H1 (cell line): ENCODE results near the gene RPL18A. TPM values are rescaled to one million over a fixed set of nuclear protein-coding genes. Genes with fewer than 3 reads are reported as not detected.

ENCODE experiments used
- CTCF ChIA-PET: fragments of 300-600 bp; sonication (Branson Sonifier 250); formaldehyde crosslinking; loops from one replicate; lab custom pipeline; 2021; ENCODE audit not compliant: partially characterized antibody; lab: Charles Lee
- POLR2A ChIA-PET: fragments of 300-600 bp; sonication (Branson Sonifier 250); formaldehyde crosslinking; loops from one replicate; lab custom pipeline; 2021; ENCODE audit warnings: inconsistent platforms; ENCODE audit not compliant: partially characterized antibody; lab: Charles Lee
- DNase-seq, 2 experiments: peaks; one replicate each; pipeline versions ENCODE4 v3.0.0 to v3.0.0-alpha.2; 2010 to 2022; ENCODE audit warnings: low spot score in 2 of 2, low read depth in 1 of 2, mixed read lengths in 1 of 2
- FAIRE-seq: peaks from 2 replicates; lab custom pipeline; 2011; peaks lifted over from hg19 to GRCh38; lab: Jason Lieb, UNC
- H2AFZ ChIP-seq: 2 replicates; pipeline ENCODE4 v1.8.1; 2012; ENCODE audit warnings: low read length, inconsistent platforms
- H2AK5ac ChIP-seq: 2 replicates; pipeline ENCODE4 v1.6.1; 2013; ENCODE audit warnings: low read depth, low read length
- H2BK120ac ChIP-seq: replicated peaks from 2 replicates; pipeline ENCODE3; 2013; ENCODE audit warnings: low read depth, low read length, inconsistent platforms
- H2BK12ac ChIP-seq: 2 replicates; pipeline ENCODE4 v1.6.1; 2013; ENCODE audit warnings: low read depth, low read length
- H2BK15ac ChIP-seq: 2 replicates; pipeline ENCODE4 v1.6.1; 2013; ENCODE audit warnings: low read length
- H2BK20ac ChIP-seq: 2 replicates; pipeline ENCODE4 v1.6.1; 2013; ENCODE audit warnings: low read length
- H2BK5ac ChIP-seq: 2 replicates; pipeline ENCODE4 v1.6.1; 2013; ENCODE audit warnings: low read depth, low read length
- H3K14ac ChIP-seq: 2 replicates; pipeline ENCODE4 v1.6.1; 2013; ENCODE audit warnings: inconsistent platforms; ENCODE audit not compliant: insufficient read length
- H3K18ac ChIP-seq: 2 replicates; pipeline ENCODE4 v1.6.1; 2013; ENCODE audit warnings: low read length; ENCODE audit errors: extremely low read depth
- H3K23ac ChIP-seq: 2 replicates; pipeline ENCODE4 v1.6.1; 2013; ENCODE audit warnings: inconsistent platforms; ENCODE audit not compliant: insufficient read length
- H3K23me2 ChIP-seq: 2 replicates; pipeline ENCODE4 v1.6.1; 2013; ENCODE audit warnings: low read depth, low read length
- H3K27ac ChIP-seq: 2 replicates; pipeline ENCODE4 v1.6.1; 2011; ENCODE audit warnings: low read depth, low read length, inconsistent platforms
- H3K27me3 ChIP-seq, 4 experiments: replicated peaks in 1 of 4; 1 replicate in 1 of 4; 2 replicates in 3 of 4; pipeline versions ENCODE4 v1.6.1 to v1.8.1; 2011 to 2013; ENCODE audit warnings: low read length in 3 of 4, mild to moderate bottlenecking in 3 of 4, inconsistent platforms in 2 of 4, mixed read lengths in 2 of 4, moderate library complexity in 1 of 4; ENCODE audit not compliant: control insufficient read depth in 3 of 4, insufficient read depth in 3 of 4; ENCODE audit errors: extremely low read depth in 1 of 4
- H3K36me3 ChIP-seq, 4 experiments: 2 replicates each; pipeline versions ENCODE4 v1.6.1 to v1.8.1; 2011 to 2013; ENCODE audit warnings: mild to moderate bottlenecking in 4 of 4, low read length in 3 of 4, moderate library complexity in 2 of 4, control low read depth in 1 of 4, inconsistent platforms in 1 of 4; ENCODE audit not compliant: insufficient read depth in 4 of 4, control insufficient read depth in 2 of 4
- H3K4ac ChIP-seq: replicated peaks from 2 replicates; pipeline ENCODE3; 2013; ENCODE audit warnings: low read length, low read depth, mixed read lengths, inconsistent platforms; ENCODE audit not compliant: insufficient read length
- H3K4me1 ChIP-seq, 4 experiments: replicated peaks in 1 of 4; 1 replicate in 1 of 4; 2 replicates in 3 of 4; pipeline versions ENCODE4 v1.6.1 to v1.8.1; 2011 to 2013; ENCODE audit warnings: low read length in 3 of 4, inconsistent platforms in 2 of 4, mixed read lengths in 1 of 4; ENCODE audit not compliant: insufficient read depth in 4 of 4, control insufficient read depth in 3 of 4
- H3K4me2 ChIP-seq, 2 experiments: 2 replicates each; pipeline versions ENCODE4 v1.6.1 to v1.8.1; 2011 to 2013; ENCODE audit warnings: low read depth in 2 of 2, low read length in 2 of 2, control low read depth in 1 of 2, inconsistent platforms in 1 of 2, mild to moderate bottlenecking in 1 of 2; ENCODE audit not compliant: insufficient read depth in 1 of 2
- H3K4me3 ChIP-seq, 4 experiments: fragments of 200-600, 300-600 bp in 1 of 4; sonication (generic), shearing (Covaris generic), sonication (Bioruptor Twin) in 1 of 4; 2 replicates each; pipeline versions ENCODE4 v1.5.1 to v1.8.1; 2011 to 2016; ENCODE audit warnings: low read length in 4 of 4, low read depth in 3 of 4, control low read depth in 2 of 4, inconsistent platforms in 2 of 4, mild to moderate bottlenecking in 2 of 4, mixed read lengths in 1 of 4, moderate library complexity in 1 of 4; ENCODE audit not compliant: insufficient read depth in 2 of 4; ENCODE audit errors: extremely low read depth in 1 of 4
- H3K56ac ChIP-seq: replicated peaks from 2 replicates; pipeline ENCODE3; 2013; ENCODE audit warnings: low read depth, mild to moderate bottlenecking, mixed read lengths, low read length, inconsistent platforms; ENCODE audit not compliant: insufficient read length
- H3K79me1 ChIP-seq: 2 replicates; pipeline ENCODE4 v1.6.1; 2013; ENCODE audit warnings: low read depth, low read length, control low read depth
- H3K79me2 ChIP-seq, 2 experiments: 2 replicates each; pipeline versions ENCODE4 v1.6.1 to v1.8.1; 2012 to 2013; ENCODE audit warnings: low read length in 2 of 2, mild to moderate bottlenecking in 2 of 2, inconsistent platforms in 1 of 2; ENCODE audit not compliant: insufficient read depth in 2 of 2, control insufficient read depth in 1 of 2
- H3K9ac ChIP-seq, 4 experiments: replicated peaks in 1 of 4; 1 replicate in 1 of 4; 2 replicates in 3 of 4; pipeline versions ENCODE4 v1.6.1 to v1.8.1; 2011 to 2013; ENCODE audit warnings: low read depth in 3 of 4, low read length in 3 of 4, control low read depth in 2 of 4, mild to moderate bottlenecking in 2 of 4, moderate library complexity in 2 of 4, inconsistent platforms in 1 of 4; ENCODE audit errors: extremely low read depth in 1 of 4
- H3K9me3 ChIP-seq, 2 experiments: 2 replicates each; pipeline versions ENCODE4 v1.6.1 to v1.8.1; 2012 to 2013; ENCODE audit warnings: mild to moderate bottlenecking in 2 of 2, moderate library complexity in 2 of 2, control low read depth in 1 of 2, inconsistent platforms in 1 of 2, low read depth in 1 of 2, low read length in 1 of 2, mixed read lengths in 1 of 2; ENCODE audit not compliant: insufficient read depth in 2 of 2
- H4K20me1 ChIP-seq, 2 experiments: replicated peaks in 1 of 2; 2 replicates each; pipeline versions ENCODE3 to v1.8.1; 2011 to 2013; ENCODE audit warnings: inconsistent platforms in 2 of 2, low read length in 2 of 2, mild to moderate bottlenecking in 1 of 2; ENCODE audit not compliant: insufficient read depth in 2 of 2, control insufficient read depth in 1 of 2
- H4K5ac ChIP-seq: 2 replicates; pipeline ENCODE4 v1.6.1; 2013; ENCODE audit warnings: low read length, low read depth, mixed read lengths, inconsistent platforms; ENCODE audit not compliant: insufficient read length
- H4K8ac ChIP-seq: 2 replicates; pipeline ENCODE4 v1.8.0; 2013; ENCODE audit warnings: mild to moderate bottlenecking, moderate library complexity, low read length, inconsistent platforms; ENCODE audit not compliant: insufficient read depth; ENCODE audit errors: extremely low read depth
- H4K91ac ChIP-seq: replicated peaks from 2 replicates; pipeline ENCODE3; 2013; ENCODE audit warnings: low read length, mixed read lengths, inconsistent platforms; ENCODE audit not compliant: insufficient read length
- EP300 ChIP-seq, 2 experiments: IDR thresholded peaks; 1 replicate in 1 of 2; 2 replicates in 1 of 2; pipeline ENCODE4 v1.6.1; 2011 to 2012; ENCODE audit warnings: low read depth in 2 of 2, low read length in 2 of 2, mild to moderate bottlenecking in 2 of 2, borderline replicate concordance in 1 of 2, inconsistent platforms in 1 of 2, moderate library complexity in 1 of 2
- POLR2AphosphoS5 ChIP-seq: IDR thresholded peaks from 2 replicates; pipeline ENCODE4 v1.6.1; 2011; ENCODE audit warnings: low read depth, low read length
- WGBS, 2 experiments: shearing (Covaris generic) in 1 of 2; methylation state at CpG; one replicate each; pipeline versions ENCODE4 v1.1.6 to v1.1.7; 2013 to 2015; ENCODE audit warnings: low lambda C conversion rate in 2 of 2, mixed read lengths in 2 of 2, inconsistent platforms in 1 of 2, low coverage in 1 of 2, missing lambda C conversion rate in 1 of 2; ENCODE audit not compliant: insufficient replicate concordance in 2 of 2, insufficient coverage in 1 of 2, insufficient read length in 1 of 2; ENCODE audit errors: extremely low coverage in 1 of 2, missing lambda C conversion rate in 1 of 2; 5-methylcytosine and 5-hydroxymethylcytosine counted together
- polyA plus RNA-seq, 7 experiments: library from polyadenylated mRNA; depleted of rRNA in 3 of 7; stranded (reverse) in 5 of 7; unstranded in 2 of 7; fragments of >200 nt in 5 of 7; fragments of 200-250 nt in 2 of 7; gene quantifications; 1 replicate in 5 of 7; 2 replicates in 1 of 7; 4 replicates in 1 of 7; pipeline versions ENCODE4 v1.2.1 to v1.2.3, GENCODE V29; 2011 to 2013; ENCODE audit warnings: missing spikeins in 2 of 7, mixed read lengths in 2 of 7
- total RNA-seq: library from RNA; stranded (reverse); fragmentation: NEBNext Ultra II Directional; extraction: Animal tissue kit (Norgen Biotek cat#: 25700); gene quantifications from 2 replicates; pipeline ENCODE4 v1.2.1, GENCODE V29; 2021

The RPL18A gene
- total and polyA plus RNA-seq, 2 of the 8 experiments (the other 6 are each of a cell fraction or from before 2014, with no cell fraction given): 2,749 to 3,938 TPM

DNA sequence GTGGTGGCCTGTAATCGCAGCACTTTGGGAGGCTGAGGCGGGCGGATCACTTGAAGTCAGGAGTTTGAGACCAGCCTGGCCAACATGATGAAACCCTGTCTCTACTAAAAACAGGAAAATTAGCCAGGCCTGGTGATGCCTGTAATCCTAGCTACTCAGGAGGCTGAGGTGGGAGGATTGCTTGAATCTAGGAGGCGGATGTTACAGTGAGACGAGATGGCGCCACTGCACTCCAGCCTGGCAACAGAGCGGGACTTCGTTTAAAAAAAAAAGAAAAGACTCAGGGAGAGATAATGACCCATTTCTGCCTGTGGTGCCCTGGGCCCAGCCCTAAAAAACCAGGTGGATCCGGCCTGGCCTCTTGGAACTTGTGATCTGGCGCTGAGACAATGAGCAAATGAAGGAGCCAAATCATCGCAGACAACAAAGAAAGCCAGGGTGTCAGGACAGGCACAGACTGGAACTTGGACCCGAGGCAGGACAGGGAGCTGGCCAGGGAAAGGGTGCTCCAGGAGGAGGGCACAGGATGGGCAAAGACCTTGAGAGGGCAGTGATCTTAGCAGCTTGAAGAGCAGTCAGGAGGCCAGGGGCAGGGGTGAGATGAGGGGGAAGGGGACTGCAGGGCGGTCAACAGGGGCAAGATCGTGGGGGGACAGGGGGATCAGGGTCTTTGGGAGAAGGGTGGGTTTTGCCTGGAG is 11.0 kb upstream of the RPL18A start:
- ChIA-PET POLR2A (interaction anchor here (1.3 to 12.1 kb wide), 2 partner anchors 14 to 18 kb away, joined by 3 to 141 read pairs; partner anchors contain the start of gene RPL18A), CTCF (interaction anchor here (0.6 to 2.2 kb wide), 7 partner anchors 14 to 171 kb away, joined by 3 to 6 read pairs (median 4); partner anchors contain the start of gene CCDC124)
- Histone ChIP-seq H3K23me2 (peaks cover 2% of the 10 kb centered on the region; the same call in 1 of the 2 replicates), H2BK15ac (0 out of 2 replicates have a peak overlapping the region, but pooled peaks have one; percentile 72), H3K4me2 (no peak overlapping the region), H3K4ac (no peak overlapping the region), H3K36me3 (no peaks in the 10 kb centered on the region), H2AK5ac (no peak overlapping the region), H2BK12ac (0 out of 2 replicates have a peak overlapping the region, but pooled peaks have one; percentile 35), H3K79me1 (no peaks in the 10 kb centered on the region), H3K4me3 (no peak overlapping the region), H3K79me2 (no peaks in the 10 kb centered on the region), H3K18ac (no peak overlapping the region), H3K23ac (no peak overlapping the region), H3K27ac (no peak overlapping the region), H3K4me1 (peaks cover 0 to 5% (median under 1%) of the 10 kb centered on the region in 4 experiments; a peak in 3 of 7 replicates), H4K91ac (no peak overlapping the region), H2BK5ac (no peak overlapping the region; the same call in 1 of the 2 replicates), H3K9me3 (no peaks in the 10 kb centered on the region), H2BK120ac (no peak overlapping the region), H4K20me1 (no peaks in the 10 kb centered on the region), H4K5ac (no peak overlapping the region), H2AFZ (no peak overlapping the region), H2BK20ac (no peak overlapping the region), H3K56ac (no peak overlapping the region), H3K9ac (no peak overlapping the region), H3K14ac (no peak overlapping the region), H4K8ac (peak overlapping the region; percentile 77; the same call in 1 of the 2 replicates), H3K27me3 (peaks cover 0 to 5% (median 3%) of the 10 kb centered on the region in 4 experiments; a peak in 5 of 7 replicates)
- no peak for DNase-seq
- FAIRE-seq: no peak
- 85% methylated on average over 14 of the region's 14 CpGs; no CpG with 5 or more reads in 1 of the 2 experiments for WGBS, 2 experiments
- TF ChIP-seq EP300 (IDR thresholded peaks at IDR 0.05; ENCODE audit: borderline replicate concordance in 1 of 2, low read depth in 2 of 2, low read length in 2 of 2) (no peak), POLR2AphosphoS5 (no peak)
